GM10266 (cell line): ENCODE measurements around the gene DAP.
"Not testable (repeated sequence)": the region's sequence is repeated elsewhere in the genome, so short reads cannot be mapped to it uniquely, and the experiment has no call there.

Experiments used
- DNase-seq: peaks from one replicate; pipeline ENCODE4 v3.0.0; 2012; ENCODE audit errors: extremely low spot score
- CTCF ChIP-seq: IDR thresholded peaks from 2 replicates; pipeline ENCODE4 v1.5.1; 2012; ENCODE audit warnings: mild to moderate bottlenecking, low read depth; ENCODE audit not compliant: control insufficient read depth, insufficient read depth; ENCODE audit errors: missing control alignments

Gene DAP

GRCh38 chr5:10792336-10792735, 31.3 kb upstream of the DAP start:
- no peak for DNase-seq
- no peak for TF ChIP-seq CTCF

GRCh38 chr5:10789726-10790125, 28.7 kb upstream of the DAP start:
- no peak for DNase-seq
- TF ChIP-seq CTCF, result no peak

- no peak for TF ChIP-seq CTCF
- no peak for DNase-seq
Measured at GRCh38 chr5:10789021-10789420, 28.0 kb upstream of the DAP start.

- TF ChIP-seq CTCF, result no peak
- DNase-seq, result no peak
Measured at GRCh38 chr5:10788358-10788757, 27.3 kb upstream of the DAP start.

GRCh38 chr5:10786835-10787234, 25.8 kb upstream of the DAP start:
- no peak for TF ChIP-seq CTCF
- no peak for DNase-seq

GRCh38 chr5:10780208-10780607, 19.2 kb upstream of the DAP start:
- DNase-seq, result not testable (repeated sequence)

GRCh38 chr5:10779592-10779991, 18.6 kb upstream of the DAP start:
- no peak for TF ChIP-seq CTCF
- no peak for DNase-seq

GRCh38 chr5:10778179-10778910, 17.3 kb upstream of the DAP start:
- DNase-seq, result no peak
- no peak for TF ChIP-seq CTCF
